GM10266 (cell line): ENCODE data around the gene SUCLA2.

ENCODE experiments used
- DNase-seq: peaks from one replicate; pipeline ENCODE4 v3.0.0; 2012; ENCODE audit errors: extremely low spot score
- TF ChIP-seq, protein P1 (sequence below): IDR thresholded peaks from 2 replicates; pipeline ENCODE4 v1.5.1; 2012; ENCODE audit warnings: mild to moderate bottlenecking, low read depth; ENCODE audit not compliant: control insufficient read depth, insufficient read depth; ENCODE audit errors: missing control alignments

SUCLA2 gene

GRCh38 chr13:47904241-47904640, 96.8 kb downstream of the SUCLA2 start:
- DNase-seq, result no peak
- TF ChIP-seq, protein P1, sequence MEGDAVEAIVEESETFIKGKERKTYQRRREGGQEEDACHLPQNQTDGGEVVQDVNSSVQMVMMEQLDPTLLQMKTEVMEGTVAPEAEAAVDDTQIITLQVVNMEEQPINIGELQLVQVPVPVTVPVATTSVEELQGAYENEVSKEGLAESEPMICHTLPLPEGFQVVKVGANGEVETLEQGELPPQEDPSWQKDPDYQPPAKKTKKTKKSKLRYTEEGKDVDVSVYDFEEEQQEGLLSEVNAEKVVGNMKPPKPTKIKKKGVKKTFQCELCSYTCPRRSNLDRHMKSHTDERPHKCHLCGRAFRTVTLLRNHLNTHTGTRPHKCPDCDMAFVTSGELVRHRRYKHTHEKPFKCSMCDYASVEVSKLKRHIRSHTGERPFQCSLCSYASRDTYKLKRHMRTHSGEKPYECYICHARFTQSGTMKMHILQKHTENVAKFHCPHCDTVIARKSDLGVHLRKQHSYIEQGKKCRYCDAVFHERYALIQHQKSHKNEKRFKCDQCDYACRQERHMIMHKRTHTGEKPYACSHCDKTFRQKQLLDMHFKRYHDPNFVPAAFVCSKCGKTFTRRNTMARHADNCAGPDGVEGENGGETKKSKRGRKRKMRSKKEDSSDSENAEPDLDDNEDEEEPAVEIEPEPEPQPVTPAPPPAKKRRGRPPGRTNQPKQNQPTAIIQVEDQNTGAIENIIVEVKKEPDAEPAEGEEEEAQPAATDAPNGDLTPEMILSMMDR, result no peak

DNA sequence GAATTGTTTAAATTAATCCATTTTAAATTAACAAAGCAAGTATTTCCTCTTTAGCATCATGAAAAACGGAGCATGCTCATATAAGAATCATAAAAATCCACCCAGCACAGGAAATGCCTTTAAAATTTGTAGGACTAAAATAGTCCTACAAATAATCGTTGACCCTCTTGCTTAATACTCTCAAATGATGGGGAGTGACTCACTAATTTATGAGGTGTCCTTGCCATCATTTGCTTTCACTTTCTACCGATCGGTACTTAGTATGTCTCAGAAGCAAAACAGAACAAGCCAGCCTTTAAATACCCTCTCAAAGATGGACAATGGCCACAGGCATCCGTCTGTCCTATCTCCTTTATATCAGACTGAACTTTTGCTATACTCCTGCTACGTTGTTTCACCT, 97.2 kb downstream of the SUCLA2 start:
- DNase-seq, result no peak
- TF ChIP-seq, protein P1, result no peak

- TF ChIP-seq, protein P1, result no peak
- no peak for DNase-seq
Observed at GRCh38 chr13:47901441-47901840, 99.6 kb downstream of the SUCLA2 start.

DNA sequence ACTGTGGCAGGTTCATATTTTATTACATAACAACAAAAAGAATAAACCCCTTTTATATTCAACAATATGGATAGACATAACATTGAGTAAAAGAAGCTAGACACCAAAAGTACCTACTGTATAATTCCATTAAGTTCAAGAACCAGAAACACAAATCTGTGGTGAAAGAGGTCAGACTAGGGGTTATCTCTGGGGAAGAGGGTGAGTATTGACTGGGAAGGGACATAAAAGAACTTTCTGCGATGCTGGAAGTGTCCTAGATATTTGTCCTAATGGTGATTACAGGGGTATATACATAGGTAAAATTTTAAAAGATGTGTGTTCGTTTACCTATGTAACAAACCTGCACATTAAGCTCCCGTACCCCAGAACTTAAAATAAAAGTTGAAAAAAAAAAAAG, 103.0 kb downstream of the SUCLA2 start:
- DNase-seq, result no peak
- TF ChIP-seq, protein P1, result no peak

- no peak for DNase-seq
- TF ChIP-seq, protein P1, result no peak
Observed at GRCh38 chr13:47897411-47898050, 103.5 kb downstream of the SUCLA2 start.

GRCh38 chr13:47896546-47896945, 104.5 kb downstream of the SUCLA2 start:
- TF ChIP-seq, protein P1, result no peak
- no peak for DNase-seq

DNA sequence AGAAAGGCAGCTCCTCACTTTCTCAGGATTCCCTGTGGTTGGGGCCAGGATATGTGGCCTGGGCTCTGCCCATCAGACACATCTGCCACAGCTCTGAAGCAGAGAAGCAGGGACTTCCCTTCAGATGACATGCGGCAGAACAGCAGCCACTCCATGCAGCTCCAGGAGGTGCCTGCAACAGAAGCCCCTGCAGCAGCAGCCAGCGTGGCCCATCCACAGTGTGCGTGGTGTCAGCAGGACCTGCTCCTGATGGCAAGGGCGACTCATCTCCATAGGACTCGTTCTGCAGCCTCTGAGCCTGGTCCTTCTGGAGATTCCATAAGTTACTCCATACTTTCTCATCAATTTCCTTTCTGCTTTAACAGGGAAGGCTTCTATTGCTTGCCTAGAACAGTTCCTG, 105.0 kb downstream of the SUCLA2 start:
- no peak for DNase-seq
- TF ChIP-seq, protein P1, result no peak
